HFF-Myc (cell line): ENCODE measurements around the gene TFPT.

ENCODE experiments used
- DNase-seq: peaks from one replicate; pipeline ENCODE4 v3.0.0-alpha.2; 2011; ENCODE audit warnings: low read depth; ENCODE audit errors: extremely low read depth
- H3K4me3 ChIP-seq: replicated peaks from 2 replicates; pipeline ENCODE4 v1.5.1; 2011; ENCODE audit warnings: low read depth, mild to moderate bottlenecking, control low read depth, low read length
- TF ChIP-seq, protein P1 (sequence below): IDR thresholded peaks from 2 replicates; pipeline ENCODE4 v1.5.1; 2012; ENCODE audit warnings: mild to moderate bottlenecking, low read depth, low read length, control low read depth; ENCODE audit errors: missing control alignments

Gene TFPT

DNA sequence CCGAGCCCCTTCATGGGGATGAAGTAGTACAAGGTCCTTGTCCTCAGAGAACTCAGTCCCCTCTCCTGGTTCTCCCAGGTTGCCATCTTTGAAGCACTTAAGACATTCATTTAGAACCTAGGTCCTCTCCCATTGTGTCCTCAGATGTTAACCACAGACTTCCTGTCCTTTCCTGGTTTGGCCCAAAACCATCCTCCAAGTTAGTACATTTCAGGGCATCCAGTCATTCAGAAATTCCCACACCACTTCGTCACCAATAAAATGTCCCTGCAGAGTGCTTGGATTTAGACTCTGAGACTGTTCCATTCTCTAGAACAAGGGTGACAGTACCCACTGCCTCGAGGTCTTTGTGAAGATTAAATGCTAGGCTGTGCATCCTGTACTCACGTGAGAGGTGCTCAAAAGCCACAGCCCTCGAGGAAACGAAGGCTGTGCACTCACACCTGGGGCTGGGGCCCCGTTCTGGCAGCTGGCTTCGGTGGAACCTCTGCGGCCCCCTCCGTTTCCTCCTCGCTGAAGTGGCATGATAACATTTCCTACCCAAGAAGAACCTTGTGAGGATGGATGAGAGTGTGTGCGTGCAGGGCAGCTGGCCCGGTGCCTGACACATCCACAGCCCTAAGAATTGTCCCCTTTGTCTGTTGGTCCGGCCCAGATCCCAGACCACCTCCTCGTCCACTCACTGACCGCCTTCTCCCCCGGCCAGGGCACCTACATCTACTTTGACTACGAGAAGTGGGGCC, 39.3 kb upstream of the TFPT start:
- no peak overlapping the region for H3K4me3 ChIP-seq
- DNase-seq: no peak
- TF ChIP-seq, protein P1, sequence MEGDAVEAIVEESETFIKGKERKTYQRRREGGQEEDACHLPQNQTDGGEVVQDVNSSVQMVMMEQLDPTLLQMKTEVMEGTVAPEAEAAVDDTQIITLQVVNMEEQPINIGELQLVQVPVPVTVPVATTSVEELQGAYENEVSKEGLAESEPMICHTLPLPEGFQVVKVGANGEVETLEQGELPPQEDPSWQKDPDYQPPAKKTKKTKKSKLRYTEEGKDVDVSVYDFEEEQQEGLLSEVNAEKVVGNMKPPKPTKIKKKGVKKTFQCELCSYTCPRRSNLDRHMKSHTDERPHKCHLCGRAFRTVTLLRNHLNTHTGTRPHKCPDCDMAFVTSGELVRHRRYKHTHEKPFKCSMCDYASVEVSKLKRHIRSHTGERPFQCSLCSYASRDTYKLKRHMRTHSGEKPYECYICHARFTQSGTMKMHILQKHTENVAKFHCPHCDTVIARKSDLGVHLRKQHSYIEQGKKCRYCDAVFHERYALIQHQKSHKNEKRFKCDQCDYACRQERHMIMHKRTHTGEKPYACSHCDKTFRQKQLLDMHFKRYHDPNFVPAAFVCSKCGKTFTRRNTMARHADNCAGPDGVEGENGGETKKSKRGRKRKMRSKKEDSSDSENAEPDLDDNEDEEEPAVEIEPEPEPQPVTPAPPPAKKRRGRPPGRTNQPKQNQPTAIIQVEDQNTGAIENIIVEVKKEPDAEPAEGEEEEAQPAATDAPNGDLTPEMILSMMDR: no peak

- TF ChIP-seq, protein P1: no peak
- H3K4me3 ChIP-seq: no peak overlapping the region
Observed at GRCh38 chr19:54153731-54154326, 38.4 kb upstream of the TFPT start.

DNA sequence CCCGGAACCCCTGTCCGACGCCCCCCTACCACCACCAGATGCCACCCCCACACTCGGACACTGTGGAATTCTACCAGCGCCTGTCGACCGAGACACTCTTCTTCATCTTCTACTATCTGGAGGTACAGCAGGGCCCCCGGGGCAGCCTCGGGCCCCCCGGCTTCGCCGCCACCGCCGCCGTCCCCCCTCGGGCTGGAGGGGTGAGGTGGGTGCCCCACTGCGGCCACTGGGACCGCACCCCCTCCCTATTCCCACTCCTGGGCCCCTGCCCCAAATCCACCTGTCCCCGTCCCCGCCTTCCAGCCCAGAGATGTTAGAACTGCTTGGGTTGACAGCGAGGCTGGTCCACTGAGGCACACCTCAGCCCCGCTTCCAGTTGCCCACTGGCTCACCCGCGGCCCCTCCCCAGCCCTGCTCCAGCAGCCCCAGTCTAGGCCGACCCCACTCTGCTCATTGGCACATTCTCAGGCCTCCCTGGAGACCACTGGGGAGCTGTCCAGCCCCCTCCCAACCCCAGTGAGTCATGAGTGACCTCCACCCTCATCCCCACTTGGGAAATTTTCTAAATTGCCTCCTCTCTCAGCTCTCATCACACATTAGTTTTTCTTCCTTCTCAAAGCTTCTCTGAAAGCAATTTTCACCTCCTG, 37.5 kb upstream of the TFPT start:
- no peak for DNase-seq
- H3K4me3 ChIP-seq: no peak overlapping the region
- TF ChIP-seq, protein P1: no peak

More at GRCh38 chr19:54153731-54154326, 38.4 kb upstream of the TFPT start:
- no peak for DNase-seq

DNA sequence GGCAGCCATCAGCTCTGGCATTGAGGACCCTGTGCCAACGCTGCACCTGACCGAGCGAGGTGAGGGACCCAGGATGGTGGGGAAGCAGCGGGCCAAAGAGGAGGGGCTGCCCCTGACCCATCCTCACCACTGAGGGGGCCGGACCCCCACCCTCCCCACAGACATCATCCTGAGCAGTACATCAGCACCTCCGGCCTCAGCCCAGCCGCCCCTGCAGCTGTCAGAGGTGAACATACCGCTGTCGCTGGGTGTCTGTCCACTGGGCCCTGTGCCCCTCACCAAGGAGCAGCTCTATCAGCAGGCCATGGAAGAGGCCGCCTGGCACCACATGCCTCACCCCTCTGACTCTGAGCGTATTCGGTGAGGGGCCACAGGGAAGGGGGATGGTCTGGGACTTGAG, 36.8 kb upstream of the TFPT start:
- no peak for DNase-seq
- H3K4me3 ChIP-seq: no peak overlapping the region
- TF ChIP-seq, protein P1: no peak

DNA sequence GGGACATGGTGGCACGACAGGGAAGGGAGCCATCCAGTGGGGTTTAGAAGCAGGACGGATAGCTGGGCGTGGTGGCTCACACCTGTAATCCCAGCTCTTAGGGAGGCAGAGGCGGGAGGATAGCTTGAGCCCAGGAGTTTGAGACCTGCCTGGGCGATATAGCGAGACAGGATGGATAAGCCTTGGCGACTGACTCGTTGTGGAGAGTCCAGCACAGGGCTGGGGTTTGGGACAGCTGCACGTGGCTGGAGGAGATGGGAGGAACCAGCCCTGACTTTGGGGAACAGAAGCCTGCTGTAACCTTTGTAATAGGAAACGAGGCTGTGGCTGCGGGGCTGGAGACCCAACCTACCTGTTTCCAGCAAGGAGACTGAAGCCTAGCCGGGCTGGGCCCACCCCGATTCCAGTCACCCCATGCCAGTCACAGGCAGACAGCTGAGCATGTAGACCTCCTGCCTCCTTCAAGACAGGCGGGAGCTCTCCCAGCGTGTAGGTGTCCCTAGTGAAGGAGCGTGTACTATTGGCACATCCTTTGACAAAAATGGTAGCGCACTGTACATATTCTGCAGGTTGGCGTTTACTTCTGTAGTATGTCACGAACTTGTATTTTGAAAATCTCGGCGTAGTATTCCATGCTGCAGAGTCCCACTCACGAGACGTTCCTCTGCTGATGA, 36.0 kb upstream of the TFPT start:
- TF ChIP-seq, protein P1: no peak
- DNase-seq: no peak

GRCh38 chr19:54149021-54149812, 33.8 kb upstream of the TFPT start:
- H3K4me3 ChIP-seq: no peak overlapping the region
- no peak for DNase-seq
- TF ChIP-seq, protein P1: no peak

More for the DNA sequence above, 36.0 kb upstream of the TFPT start:
- H3K4me3 ChIP-seq: no peak overlapping the region
